OCI-LY7 (cell line): ENCODE measurements around the gene CELF2.

ENCODE experiments used
- CTCF ChIP-seq: fragments of 200-600 bp; sonication (generic); conservative IDR thresholded peaks from 2 replicates; pipeline ENCODE4 v1.5.1; 2014; ENCODE audit warnings: mild to moderate bottlenecking, antibody characterized with exemption, low read length, moderate library complexity, mixed read lengths
- EZH2phosphoT487 ChIP-seq: fragments of 200-600 bp; sonication (generic); IDR thresholded peaks from 2 replicates; pipeline ENCODE4 v1.6.1; 2018; ENCODE audit warnings: low read depth, borderline replicate concordance, mild to moderate bottlenecking, mixed run types, antibody characterized with exemption, low read length, moderate library complexity, mixed read lengths

GRCh38 chr10:11227103-11227502 is 209.4 kb downstream of the CELF2 start:
- no peak for TF ChIP-seq CTCF
- TF ChIP-seq EZH2phosphoT487: no peak
